GM23338 (cell line): ENCODE data around the gene CD300A.

Source experiments
- CREB1 ChIP-seq: fragments of 250-450 bp; sonication (Bioruptor Pico); IDR thresholded peaks from 2 replicates; pipeline ENCODE4 v1.5.0; 2020; ENCODE audit warnings: low read depth, mild to moderate bottlenecking, moderate library complexity
- EZH2 ChIP-seq: fragments of 200-600 bp; sonication (generic); IDR thresholded peaks from one replicate; pipeline ENCODE4 v1.8.0; 2017; ENCODE audit warnings: antibody characterized with exemption, mild to moderate bottlenecking, low read depth; ENCODE audit not compliant: unreplicated experiment
- EZH2phosphoT487 ChIP-seq: fragments of 200-600 bp; sonication (generic); IDR thresholded peaks from one replicate; pipeline ENCODE4 v1.8.1; 2018; ENCODE audit warnings: antibody characterized with exemption; ENCODE audit not compliant: unreplicated experiment
- JUNB ChIP-seq: IDR thresholded peaks from one replicate; pipeline ENCODE4 v1.6.1; 2016; ENCODE audit warnings: antibody characterized with exemption; ENCODE audit not compliant: unreplicated experiment
- NANOG ChIP-seq: IDR thresholded peaks from 2 replicates; pipeline ENCODE4 v1.6.1; 2016; ENCODE audit warnings: antibody characterized with exemption, borderline replicate concordance
- POLR2AphosphoS5 ChIP-seq: IDR thresholded peaks from 2 replicates; pipeline ENCODE4 v1.6.1; 2016; ENCODE audit warnings: antibody characterized with exemption, low read depth
- ZNF114 ChIP-seq: fragments of 250-450 bp; sonication (Bioruptor Pico); IDR thresholded peaks from 2 replicates; pipeline ENCODE4 v1.5.0; 2020; ENCODE audit warnings: mild to moderate bottlenecking, moderate library complexity
- ZNF331 ChIP-seq: fragments of 250-450 bp; sonication (Bioruptor Pico); IDR thresholded peaks from 2 replicates; pipeline ENCODE4 v1.5.0; 2020; ENCODE audit warnings: low read depth, mild to moderate bottlenecking, moderate library complexity
- TF ChIP-seq, protein P1 (sequence below), 2 experiments: fragments of 200-600 bp in 1 of 2; sonication (generic) in 1 of 2; conservative IDR thresholded peaks; 2 replicates each; pipeline versions ENCODE4 v1.5.1 to v1.6.1; 2016 to 2017; ENCODE audit warnings: antibody characterized with exemption in 2 of 2, low read depth in 2 of 2, mild to moderate bottlenecking in 2 of 2, moderate library complexity in 1 of 2
- TF ChIP-seq, protein P2 (sequence below): IDR thresholded peaks from one replicate; pipeline ENCODE4 v1.6.1; 2018; ENCODE audit warnings: antibody characterized with exemption; ENCODE audit not compliant: unreplicated experiment
- TF ChIP-seq, protein P3 (sequence below): IDR thresholded peaks from 2 replicates; pipeline ENCODE4 v1.6.1; 2016; ENCODE audit warnings: antibody characterized with exemption

DNA sequence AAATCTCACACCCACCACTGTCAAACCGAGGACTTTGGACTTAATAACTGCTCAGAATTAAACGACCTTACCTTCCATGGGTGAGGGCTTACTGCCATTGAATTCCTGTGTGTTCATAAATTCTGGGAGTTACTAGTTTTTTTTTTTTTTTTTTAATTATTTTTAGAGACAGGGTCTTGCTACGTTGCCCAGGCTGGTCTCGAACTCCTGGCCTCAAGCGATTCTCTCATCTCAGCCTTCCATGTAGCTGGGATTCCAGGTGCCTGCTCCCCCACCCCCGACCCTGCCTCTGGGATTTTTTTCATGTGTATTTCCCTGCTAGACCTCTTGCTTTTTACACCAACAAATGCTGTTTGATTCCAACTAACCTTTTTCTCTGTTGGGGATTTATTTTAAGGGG, 14.9 kb upstream of the CD300A start:
- TF ChIP-seq, protein P1, sequence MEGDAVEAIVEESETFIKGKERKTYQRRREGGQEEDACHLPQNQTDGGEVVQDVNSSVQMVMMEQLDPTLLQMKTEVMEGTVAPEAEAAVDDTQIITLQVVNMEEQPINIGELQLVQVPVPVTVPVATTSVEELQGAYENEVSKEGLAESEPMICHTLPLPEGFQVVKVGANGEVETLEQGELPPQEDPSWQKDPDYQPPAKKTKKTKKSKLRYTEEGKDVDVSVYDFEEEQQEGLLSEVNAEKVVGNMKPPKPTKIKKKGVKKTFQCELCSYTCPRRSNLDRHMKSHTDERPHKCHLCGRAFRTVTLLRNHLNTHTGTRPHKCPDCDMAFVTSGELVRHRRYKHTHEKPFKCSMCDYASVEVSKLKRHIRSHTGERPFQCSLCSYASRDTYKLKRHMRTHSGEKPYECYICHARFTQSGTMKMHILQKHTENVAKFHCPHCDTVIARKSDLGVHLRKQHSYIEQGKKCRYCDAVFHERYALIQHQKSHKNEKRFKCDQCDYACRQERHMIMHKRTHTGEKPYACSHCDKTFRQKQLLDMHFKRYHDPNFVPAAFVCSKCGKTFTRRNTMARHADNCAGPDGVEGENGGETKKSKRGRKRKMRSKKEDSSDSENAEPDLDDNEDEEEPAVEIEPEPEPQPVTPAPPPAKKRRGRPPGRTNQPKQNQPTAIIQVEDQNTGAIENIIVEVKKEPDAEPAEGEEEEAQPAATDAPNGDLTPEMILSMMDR (conservative IDR thresholded peaks at IDR 0.05; ENCODE audit: low read depth in 2 of 2) = no peak
- TF ChIP-seq EZH2phosphoT487 (no peak), NANOG (no peak), POLR2AphosphoS5 (no peak), JUNB (no peak), EZH2 (no peak), ZNF114 (CRISPR knock-in tag) (no peak), CREB1 (CRISPR knock-in tag) (no peak), ZNF331 (CRISPR knock-in tag) (no peak)
- TF ChIP-seq, protein P2, sequence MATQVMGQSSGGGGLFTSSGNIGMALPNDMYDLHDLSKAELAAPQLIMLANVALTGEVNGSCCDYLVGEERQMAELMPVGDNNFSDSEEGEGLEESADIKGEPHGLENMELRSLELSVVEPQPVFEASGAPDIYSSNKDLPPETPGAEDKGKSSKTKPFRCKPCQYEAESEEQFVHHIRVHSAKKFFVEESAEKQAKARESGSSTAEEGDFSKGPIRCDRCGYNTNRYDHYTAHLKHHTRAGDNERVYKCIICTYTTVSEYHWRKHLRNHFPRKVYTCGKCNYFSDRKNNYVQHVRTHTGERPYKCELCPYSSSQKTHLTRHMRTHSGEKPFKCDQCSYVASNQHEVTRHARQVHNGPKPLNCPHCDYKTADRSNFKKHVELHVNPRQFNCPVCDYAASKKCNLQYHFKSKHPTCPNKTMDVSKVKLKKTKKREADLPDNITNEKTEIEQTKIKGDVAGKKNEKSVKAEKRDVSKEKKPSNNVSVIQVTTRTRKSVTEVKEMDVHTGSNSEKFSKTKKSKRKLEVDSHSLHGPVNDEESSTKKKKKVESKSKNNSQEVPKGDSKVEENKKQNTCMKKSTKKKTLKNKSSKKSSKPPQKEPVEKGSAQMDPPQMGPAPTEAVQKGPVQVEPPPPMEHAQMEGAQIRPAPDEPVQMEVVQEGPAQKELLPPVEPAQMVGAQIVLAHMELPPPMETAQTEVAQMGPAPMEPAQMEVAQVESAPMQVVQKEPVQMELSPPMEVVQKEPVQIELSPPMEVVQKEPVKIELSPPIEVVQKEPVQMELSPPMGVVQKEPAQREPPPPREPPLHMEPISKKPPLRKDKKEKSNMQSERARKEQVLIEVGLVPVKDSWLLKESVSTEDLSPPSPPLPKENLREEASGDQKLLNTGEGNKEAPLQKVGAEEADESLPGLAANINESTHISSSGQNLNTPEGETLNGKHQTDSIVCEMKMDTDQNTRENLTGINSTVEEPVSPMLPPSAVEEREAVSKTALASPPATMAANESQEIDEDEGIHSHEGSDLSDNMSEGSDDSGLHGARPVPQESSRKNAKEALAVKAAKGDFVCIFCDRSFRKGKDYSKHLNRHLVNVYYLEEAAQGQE = no peak
- TF ChIP-seq, protein P3, sequence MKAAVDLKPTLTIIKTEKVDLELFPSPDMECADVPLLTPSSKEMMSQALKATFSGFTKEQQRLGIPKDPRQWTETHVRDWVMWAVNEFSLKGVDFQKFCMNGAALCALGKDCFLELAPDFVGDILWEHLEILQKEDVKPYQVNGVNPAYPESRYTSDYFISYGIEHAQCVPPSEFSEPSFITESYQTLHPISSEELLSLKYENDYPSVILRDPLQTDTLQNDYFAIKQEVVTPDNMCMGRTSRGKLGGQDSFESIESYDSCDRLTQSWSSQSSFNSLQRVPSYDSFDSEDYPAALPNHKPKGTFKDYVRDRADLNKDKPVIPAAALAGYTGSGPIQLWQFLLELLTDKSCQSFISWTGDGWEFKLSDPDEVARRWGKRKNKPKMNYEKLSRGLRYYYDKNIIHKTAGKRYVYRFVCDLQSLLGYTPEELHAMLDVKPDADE = no peak
